GM19395 (cell line): ENCODE measurements around the gene SLC38A9.
"Not testable (repeated sequence)": the region's sequence is repeated elsewhere in the genome, so short reads cannot be mapped to it uniquely, and the experiment has no call there.

Experiments used
- ATAC-seq: cut with Tn5 transposase; IDR thresholded peaks from one replicate; pipeline ENCODE4 v1.9.1; 2021; ENCODE audit warnings: mild to moderate bottlenecking, moderate library complexity; ENCODE audit not compliant: unreplicated experiment

Gene SLC38A9

GRCh38 chr5:55613112-55613868, 98.8 kb downstream of the SLC38A9 start:
- no peak for ATAC-seq

- ATAC-seq, result no peak
Observed at GRCh38 chr5:55610542-55610941, 101.6 kb downstream of the SLC38A9 start.

- ATAC-seq, result no peak
Observed at GRCh38 chr5:55609413-55609812, 102.7 kb downstream of the SLC38A9 start.

GRCh38 chr5:55608595-55609349, 103.4 kb downstream of the SLC38A9 start:
- no peak for ATAC-seq

GRCh38 chr5:55607309-55607708, 104.8 kb downstream of the SLC38A9 start:
- not testable (repeated sequence) for ATAC-seq

- ATAC-seq, result no peak
Observed at GRCh38 chr5:55604611-55605067, 107.5 kb downstream of the SLC38A9 start.

- ATAC-seq, result no peak
Observed at GRCh38 chr5:55603922-55604321, 108.2 kb downstream of the SLC38A9 start.

- no peak for ATAC-seq
Observed at GRCh38 chr5:55601628-55602027, 110.5 kb downstream of the SLC38A9 start.

GRCh38 chr5:55601204-55601618, 110.9 kb downstream of the SLC38A9 start:
- ATAC-seq, result no peak

GRCh38 chr5:55600497-55601203, 111.5 kb downstream of the SLC38A9 start:
- no peak for ATAC-seq

- ATAC-seq, result no peak
Observed at GRCh38 chr5:55600086-55600485, 112.0 kb downstream of the SLC38A9 start.

GRCh38 chr5:55599148-55600050, 112.7 kb downstream of the SLC38A9 start:
- no peak for ATAC-seq

GRCh38 chr5:55597014-55597981, 114.8 kb downstream of the SLC38A9 start:
- ATAC-seq, result no peak

GRCh38 chr5:55594671-55595070, 117.5 kb downstream of the SLC38A9 start:
- ATAC-seq, result no peak

- no peak for ATAC-seq
Observed at GRCh38 chr5:55593115-55593472, 119.0 kb downstream of the SLC38A9 start.

- ATAC-seq, result no peak
Observed at GRCh38 chr5:55592388-55593114, 119.6 kb downstream of the SLC38A9 start.

- no peak for ATAC-seq
Observed at GRCh38 chr5:55591686-55592085, 120.4 kb downstream of the SLC38A9 start.

GRCh38 chr5:55585206-55585610, 126.9 kb downstream of the SLC38A9 start:
- no peak for ATAC-seq
